ENCODE results near the gene TOP1. TPM values are rescaled to one million over a fixed set of nuclear protein-coding genes. Genes with fewer than 3 reads are reported as not detected.

TOP1 gene
- total RNA-seq, 2 donors from 2014 or later: 19.7 to 21.2 TPM

DNA sequence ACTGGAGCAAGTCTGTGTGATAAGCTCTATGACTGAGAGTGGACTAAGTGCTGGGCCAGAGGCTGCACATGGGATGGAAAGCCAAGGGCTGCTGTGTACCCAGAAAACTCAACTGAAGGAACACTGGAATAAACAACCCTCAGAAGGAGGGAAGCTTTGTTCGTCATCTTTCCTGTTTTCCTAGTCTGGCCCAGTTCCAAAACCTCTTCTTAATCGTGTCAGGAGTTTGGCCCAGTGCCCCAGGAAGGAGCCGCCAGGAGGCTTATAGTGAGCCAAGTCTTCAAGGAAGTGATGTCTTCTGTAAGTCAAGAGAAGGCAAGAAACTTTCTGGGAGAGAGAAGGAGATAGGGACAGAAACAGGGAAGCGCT lies 23.3 kb upstream of the TOP1 start:
- no peaks in the 10 kb centered on the region for H3K27me3 ChIP-seq
- peaks cover 0 to 48% of the 10 kb centered on the region in 2 donors for H3K4me1 ChIP-seq
- peak overlapping the region; percentile 69 to 74 for H3K27ac ChIP-seq
- peak; percentile 94 for DNase-seq (ENCODE audit: low spot score)
- no peaks in the 10 kb centered on the region for H3K9me3 ChIP-seq
- no peaks in the 10 kb centered on the region for H3K36me3 ChIP-seq
- no peak overlapping the region for H3K4me3 ChIP-seq
- TF ChIP-seq, protein P1, sequence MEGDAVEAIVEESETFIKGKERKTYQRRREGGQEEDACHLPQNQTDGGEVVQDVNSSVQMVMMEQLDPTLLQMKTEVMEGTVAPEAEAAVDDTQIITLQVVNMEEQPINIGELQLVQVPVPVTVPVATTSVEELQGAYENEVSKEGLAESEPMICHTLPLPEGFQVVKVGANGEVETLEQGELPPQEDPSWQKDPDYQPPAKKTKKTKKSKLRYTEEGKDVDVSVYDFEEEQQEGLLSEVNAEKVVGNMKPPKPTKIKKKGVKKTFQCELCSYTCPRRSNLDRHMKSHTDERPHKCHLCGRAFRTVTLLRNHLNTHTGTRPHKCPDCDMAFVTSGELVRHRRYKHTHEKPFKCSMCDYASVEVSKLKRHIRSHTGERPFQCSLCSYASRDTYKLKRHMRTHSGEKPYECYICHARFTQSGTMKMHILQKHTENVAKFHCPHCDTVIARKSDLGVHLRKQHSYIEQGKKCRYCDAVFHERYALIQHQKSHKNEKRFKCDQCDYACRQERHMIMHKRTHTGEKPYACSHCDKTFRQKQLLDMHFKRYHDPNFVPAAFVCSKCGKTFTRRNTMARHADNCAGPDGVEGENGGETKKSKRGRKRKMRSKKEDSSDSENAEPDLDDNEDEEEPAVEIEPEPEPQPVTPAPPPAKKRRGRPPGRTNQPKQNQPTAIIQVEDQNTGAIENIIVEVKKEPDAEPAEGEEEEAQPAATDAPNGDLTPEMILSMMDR (IDR thresholded peaks at IDR 0.05): no peak

DNA sequence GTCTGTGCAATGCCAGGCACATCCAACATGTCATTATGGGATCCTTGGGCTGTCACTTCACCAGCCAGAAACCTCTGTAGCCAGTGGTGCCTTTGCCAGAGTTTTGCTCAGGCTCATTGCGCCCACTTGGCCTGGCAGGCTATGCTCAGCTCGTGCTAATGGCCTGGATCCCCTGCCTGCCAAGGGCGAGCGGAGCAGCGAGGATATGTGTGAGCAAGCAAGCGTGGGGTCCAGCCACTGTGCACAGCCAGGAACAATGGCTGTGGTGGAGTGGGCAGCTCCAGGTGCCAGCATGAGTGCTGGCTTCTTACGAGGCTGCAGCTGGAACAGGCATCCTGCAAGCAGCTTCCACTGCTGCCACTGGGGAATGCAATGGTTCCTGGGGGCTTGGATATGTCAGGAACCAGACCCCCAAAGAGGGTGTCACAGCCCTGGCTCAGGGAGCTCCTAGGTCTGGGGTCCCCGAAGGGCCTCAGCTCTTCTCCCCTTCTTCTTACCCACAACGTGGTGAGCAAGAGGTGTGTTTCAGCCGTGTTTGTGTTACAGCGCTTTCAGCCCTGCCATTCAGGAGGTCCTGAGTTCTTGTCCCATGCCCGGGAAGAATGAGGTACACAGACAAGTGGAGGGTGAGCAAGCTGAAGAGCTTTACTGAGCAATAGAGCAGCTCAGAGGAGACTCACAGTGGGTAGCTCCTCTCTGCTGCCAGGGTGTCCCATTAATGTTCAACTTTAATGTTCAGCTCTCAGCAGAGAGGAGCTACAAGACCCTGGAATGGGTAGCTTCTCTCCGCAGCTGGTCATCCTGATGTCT lies 22.3 kb upstream of the TOP1 start:
- Histone ChIP-seq H3K27ac (peak overlapping the region in 1 of 2 donors; percentile 69), H3K4me1 (peaks cover 0 to 48% of the 10 kb centered on the region in 2 donors), H3K36me3 (no peaks in the 10 kb centered on the region), H3K4me3 (no peak overlapping the region), H3K27me3 (no peaks in the 10 kb centered on the region), H3K9me3 (no peaks in the 10 kb centered on the region)
- no peak for DNase-seq (ENCODE audit: low spot score)
- TF ChIP-seq, protein P1 (IDR thresholded peaks at IDR 0.05): no peak

DNA sequence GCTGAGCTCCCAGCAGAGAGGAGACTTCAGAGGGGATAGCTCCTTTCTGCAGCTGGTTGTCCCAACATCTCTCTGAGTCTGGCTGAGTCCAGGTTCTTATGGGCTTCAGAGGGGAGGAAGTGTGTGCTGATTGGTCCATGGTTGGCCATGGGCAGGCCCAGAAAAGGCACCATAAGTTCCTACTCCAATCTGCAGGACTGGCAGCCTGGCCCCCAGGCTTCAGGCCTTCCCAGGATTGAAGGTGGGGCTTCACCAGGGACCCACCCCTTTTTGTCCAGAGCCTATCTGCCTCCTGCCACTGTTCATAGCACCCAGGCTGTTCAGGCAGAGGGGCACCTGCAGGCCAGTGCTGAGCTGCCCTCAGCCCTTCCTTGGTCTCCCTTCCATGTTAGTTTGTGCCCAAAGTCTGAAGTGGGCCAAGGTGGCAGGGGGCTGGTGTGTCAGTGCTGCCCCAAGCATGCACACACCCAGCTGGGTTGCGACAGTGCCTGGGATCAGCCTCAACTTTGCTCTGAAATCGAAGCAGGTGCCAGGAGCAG lies 21.6 kb upstream of the TOP1 start:
- Histone ChIP-seq H3K9me3 (no peaks in the 10 kb centered on the region), H3K4me3 (no peak overlapping the region), H3K36me3 (no peaks in the 10 kb centered on the region), H3K27me3 (no peaks in the 10 kb centered on the region), H3K27ac (no peak overlapping the region), H3K4me1 (peaks cover 0 to 48% of the 10 kb centered on the region in 2 donors)
- DNase-seq (ENCODE audit: low spot score): no peak
- TF ChIP-seq, protein P1 (IDR thresholded peaks at IDR 0.05): no peak

DNA sequence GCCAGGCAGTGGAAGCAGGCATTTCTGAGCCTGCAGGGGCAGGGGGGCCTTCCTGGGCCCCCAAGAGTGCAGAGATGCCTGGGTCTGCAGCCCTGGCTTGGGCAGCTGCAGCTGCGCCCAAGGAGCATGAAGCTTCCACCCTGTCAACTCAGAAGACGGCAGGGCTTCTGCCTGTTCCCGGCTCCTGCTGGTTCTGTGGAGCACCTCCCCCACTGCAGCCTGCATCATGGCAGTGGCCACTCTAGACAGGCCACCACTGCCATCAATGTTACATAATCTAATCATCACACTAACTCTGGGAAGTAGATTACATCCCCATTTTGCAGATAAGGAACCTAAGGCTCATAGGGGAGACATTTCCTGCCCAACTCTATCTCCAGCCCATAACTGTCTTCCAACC lies 21.1 kb upstream of the TOP1 start:
- no peaks in the 10 kb centered on the region for H3K36me3 ChIP-seq
- H3K4me3 ChIP-seq: no peak overlapping the region
- H3K27ac ChIP-seq: no peak overlapping the region
- H3K9me3 ChIP-seq: no peaks in the 10 kb centered on the region
- TF ChIP-seq, protein P1 (IDR thresholded peaks at IDR 0.05): no peak
- H3K4me1 ChIP-seq: peaks cover 0 to 46% of the 10 kb centered on the region in 2 donors
- DNase-seq (ENCODE audit: low spot score): no peak
- H3K27me3 ChIP-seq: no peaks in the 10 kb centered on the region

DNA sequence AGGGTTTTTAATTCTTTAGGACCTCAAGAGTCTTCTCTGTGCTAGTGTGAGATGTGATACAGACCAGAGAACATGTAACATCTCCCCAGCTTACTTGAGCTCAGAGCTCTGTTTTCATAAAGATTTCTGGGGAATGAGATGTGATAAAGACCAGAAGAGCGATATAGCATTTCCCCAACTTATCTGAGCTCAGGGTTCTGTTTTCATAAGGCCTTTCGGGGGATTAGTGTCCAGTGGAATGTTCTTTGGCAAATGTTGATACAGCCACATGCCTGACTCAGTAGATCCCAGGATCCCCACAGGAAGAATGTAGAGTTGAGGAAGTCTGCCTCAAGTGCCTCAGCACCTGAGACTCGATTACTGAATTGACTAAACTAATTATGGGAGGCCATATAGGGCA lies 18.7 kb upstream of the TOP1 start:
- Histone ChIP-seq H3K27me3 (no peaks in the 10 kb centered on the region), H3K27ac (no peak overlapping the region), H3K4me3 (no peak overlapping the region), H3K36me3 (no peaks in the 10 kb centered on the region), H3K4me1 (peaks cover 0 to 29% of the 10 kb centered on the region in 2 donors), H3K9me3 (no peaks in the 10 kb centered on the region)
- TF ChIP-seq, protein P1 (IDR thresholded peaks at IDR 0.05): no peak
- DNase-seq (ENCODE audit: low spot score): no peak
